IPS-15b (cell line): Measurements from ENCODE around the gene TMPRSS12.
"Not testable (repeated sequence)": the region's sequence is repeated elsewhere in the genome, so short reads cannot be mapped to it uniquely, and the experiment has no call there.

Experiments used
- H3K27me3 ChIP-seq: one replicate; pipeline ENCODE4 v1.6.1; 2013; ENCODE audit warnings: low read length; ENCODE audit not compliant: control insufficient read depth, insufficient read depth
- H3K36me3 ChIP-seq: one replicate; pipeline ENCODE4 v1.6.1; 2013; ENCODE audit warnings: low read length; ENCODE audit not compliant: control insufficient read depth, insufficient read depth
- H3K4me1 ChIP-seq: one replicate; pipeline ENCODE4 v1.6.1; 2013; ENCODE audit warnings: mild to moderate bottlenecking, low read length; ENCODE audit not compliant: control insufficient read depth, insufficient read depth
- H3K4me3 ChIP-seq: one replicate; pipeline ENCODE4 v1.5.1; 2013; ENCODE audit warnings: low read depth, low read length
- H3K9ac ChIP-seq: one replicate; pipeline ENCODE4 v1.6.1; 2013; ENCODE audit warnings: low read depth, mild to moderate bottlenecking, low read length
- H3K9me3 ChIP-seq: one replicate; pipeline ENCODE4 v1.6.1; 2013; ENCODE audit warnings: mild to moderate bottlenecking, low read length; ENCODE audit not compliant: control insufficient read depth, insufficient read depth

TMPRSS12 gene

GRCh38 chr12:50927766-50928224, 85.1 kb downstream of the TMPRSS12 start:
- no peak overlapping the region for H3K9ac ChIP-seq
- no peaks in the 10 kb centered on the region for H3K36me3 ChIP-seq
- no peak overlapping the region for H3K4me3 ChIP-seq
- no peaks in the 10 kb centered on the region for H3K27me3 ChIP-seq
- H3K9me3 ChIP-seq, result no peaks in the 10 kb centered on the region
- H3K4me1 ChIP-seq, result peaks cover 20% of the 10 kb centered on the region

- H3K9ac ChIP-seq, result no peak overlapping the region
- no peaks in the 10 kb centered on the region for H3K36me3 ChIP-seq
- H3K27me3 ChIP-seq, result no peaks in the 10 kb centered on the region
- H3K4me3 ChIP-seq, result no peak overlapping the region
- no peaks in the 10 kb centered on the region for H3K9me3 ChIP-seq
- H3K4me1 ChIP-seq, result peaks cover 14% of the 10 kb centered on the region
Measured at GRCh38 chr12:50928392-50928791, 85.7 kb downstream of the TMPRSS12 start.

- no peaks in the 10 kb centered on the region for H3K36me3 ChIP-seq
Measured at GRCh38 chr12:50929831-50930230, 87.1 kb downstream of the TMPRSS12 start.

GRCh38 chr12:50930477-50930876, 87.8 kb downstream of the TMPRSS12 start:
- not testable (repeated sequence) for H3K9me3 ChIP-seq, H3K27me3 ChIP-seq, H3K4me1 ChIP-seq, H3K9ac ChIP-seq, H3K4me3 ChIP-seq, H3K36me3 ChIP-seq

More at GRCh38 chr12:50929831-50930230, 87.1 kb downstream of the TMPRSS12 start:
- H3K9ac ChIP-seq, result no peak overlapping the region
- peaks cover 8% of the 10 kb centered on the region for H3K4me1 ChIP-seq
- H3K27me3 ChIP-seq, result no peaks in the 10 kb centered on the region
- no peaks in the 10 kb centered on the region for H3K9me3 ChIP-seq
- no peak overlapping the region for H3K4me3 ChIP-seq

- Histone ChIP-seq H3K27me3 (no peaks in the 10 kb centered on the region), H3K9me3 (no peaks in the 10 kb centered on the region), H3K4me1 (peaks cover 2% of the 10 kb centered on the region), H3K9ac (no peak overlapping the region), H3K36me3 (no peaks in the 10 kb centered on the region), H3K4me3 (no peak overlapping the region)
Measured at GRCh38 chr12:50932787-50933280, 90.1 kb downstream of the TMPRSS12 start.

GRCh38 chr12:50933459-50934124, 90.9 kb downstream of the TMPRSS12 start:
- Histone ChIP-seq H3K27me3 (no peaks in the 10 kb centered on the region), H3K4me3 (no peak overlapping the region), H3K36me3 (no peaks in the 10 kb centered on the region), H3K9me3 (no peaks in the 10 kb centered on the region), H3K4me1 (no peaks in the 10 kb centered on the region), H3K9ac (no peak overlapping the region)

- no peaks in the 10 kb centered on the region for H3K4me1 ChIP-seq
- H3K27me3 ChIP-seq, result no peaks in the 10 kb centered on the region
- H3K9ac ChIP-seq, result no peak overlapping the region
- H3K9me3 ChIP-seq, result no peaks in the 10 kb centered on the region
- no peaks in the 10 kb centered on the region for H3K36me3 ChIP-seq
- H3K4me3 ChIP-seq, result no peak overlapping the region
Measured at GRCh38 chr12:50934371-50934851, 91.7 kb downstream of the TMPRSS12 start.

GRCh38 chr12:50934981-50935807, 92.5 kb downstream of the TMPRSS12 start:
- Histone ChIP-seq H3K4me3 (no peak overlapping the region), H3K4me1 (no peaks in the 10 kb centered on the region), H3K36me3 (no peaks in the 10 kb centered on the region), H3K9ac (no peak overlapping the region), H3K27me3 (no peaks in the 10 kb centered on the region), H3K9me3 (no peaks in the 10 kb centered on the region)

GRCh38 chr12:50936821-50937530, 94.2 kb downstream of the TMPRSS12 start:
- Histone ChIP-seq H3K36me3 (no peaks in the 10 kb centered on the region), H3K27me3 (no peaks in the 10 kb centered on the region), H3K9ac (no peak overlapping the region), H3K4me1 (no peaks in the 10 kb centered on the region), H3K9me3 (no peaks in the 10 kb centered on the region), H3K4me3 (no peak overlapping the region)
